HEK293 (cell line): ENCODE data around the gene GHRL.
A peak's percentile ranks its signal among the peaks of the same experiment; 100 is the strongest.

Experiments used
- CTCF ChIA-PET: fragments of 350-600 bp; formaldehyde crosslinking; extraction: SDS; loops from one replicate; lab custom pipeline; 2021; ENCODE audit warnings: antibody characterized with exemption; lab: Yijun Ruan, JAX
- POLR2A ChIA-PET: fragments of 300-600 bp; formaldehyde crosslinking; extraction: SDS; loops from one replicate; lab custom pipeline; 2020; ENCODE audit warnings: antibody characterized with exemption, inconsistent platforms; lab: Yijun Ruan, JAX
- H3K27ac ChIP-seq: fragments of 200-500 bp; sonication (Bioruptor generic); 2 replicates; pipeline ENCODE4 v1.5.1; 2014; ENCODE audit warnings: low read depth, low read length, control low read depth, inconsistent platforms; ENCODE audit errors: extremely low read depth
- H3K36me3 ChIP-seq, 2 experiments: fragments of 200-500 bp in 1 of 2; sonication (Bioruptor generic) in 1 of 2; 1 replicate in 1 of 2; 2 replicates in 1 of 2; pipeline ENCODE4 v1.5.1; 2014 to 2017; ENCODE audit warnings: inconsistent platforms in 2 of 2, low read length in 2 of 2; ENCODE audit not compliant: control insufficient read depth in 2 of 2, insufficient read depth in 1 of 2
- H3K4me1 ChIP-seq: fragments of 200-500 bp; sonication (Bioruptor generic); 2 replicates; pipeline ENCODE4 v1.5.1; 2014; ENCODE audit warnings: mild to moderate bottlenecking, low read length, inconsistent platforms; ENCODE audit not compliant: control insufficient read depth, insufficient read depth
- H3K4me3 ChIP-seq: 2 replicates; pipeline ENCODE4 v1.5.1; 2011; ENCODE audit warnings: low read depth, mild to moderate bottlenecking, control low read depth, low read length, moderate library complexity
- H3K9me3 ChIP-seq: fragments of 200-500 bp; sonication (Bioruptor generic); 2 replicates; pipeline ENCODE4 v1.5.1; 2014; ENCODE audit warnings: low read depth, low read length, inconsistent platforms; ENCODE audit not compliant: control insufficient read depth, insufficient read depth
- EGR2 ChIP-seq: fragments of 450-650 bp; formaldehyde crosslinking; IDR thresholded peaks from 2 replicates; pipeline ENCODE4 v1.5.1; 2016; ENCODE audit warnings: low read depth, missing biosample characterization, missing genetic modification characterization
- GLIS1 ChIP-seq: fragments of 450-650 bp; formaldehyde crosslinking; IDR thresholded peaks from 2 replicates; pipeline ENCODE4 v1.5.1; 2016; ENCODE audit warnings: missing biosample characterization, missing genetic modification characterization
- GLIS2 ChIP-seq: fragments of 450-650 bp; formaldehyde crosslinking; IDR thresholded peaks from 2 replicates; pipeline ENCODE4 v1.5.1; 2016; ENCODE audit warnings: missing biosample characterization, missing genetic modification characterization
- MEIS1 ChIP-seq: sonication (generic); formaldehyde crosslinking; IDR thresholded peaks from 2 replicates; pipeline ENCODE4 v1.8.1; 2022; ENCODE audit warnings: missing genetic modification reagents, mild to moderate bottlenecking, borderline replicate concordance
- SCRT1 ChIP-seq: fragments of 450-650 bp; formaldehyde crosslinking; IDR thresholded peaks from 2 replicates; pipeline ENCODE4 v1.5.1; 2016; ENCODE audit warnings: missing biosample characterization, missing genetic modification characterization, borderline replicate concordance
- SCRT2 ChIP-seq: fragments of 450-650 bp; formaldehyde crosslinking; IDR thresholded peaks from 2 replicates; pipeline ENCODE4 v1.5.1; 2016; ENCODE audit warnings: missing biosample characterization, missing genetic modification characterization
- SP2 ChIP-seq: fragments of 450-650 bp; formaldehyde crosslinking; IDR thresholded peaks from 2 replicates; pipeline ENCODE4 v1.5.1; 2016; ENCODE audit warnings: missing biosample characterization, missing genetic modification characterization
- YY1 ChIP-seq: fragments of 450-650 bp; formaldehyde crosslinking; IDR thresholded peaks from 2 replicates; pipeline ENCODE4 v1.5.1; 2018; ENCODE audit warnings: missing biosample characterization, missing genetic modification characterization
- ZBTB21 ChIP-seq: fragments of 450-650 bp; formaldehyde crosslinking; IDR thresholded peaks from 2 replicates; pipeline ENCODE4 v1.5.1; 2017; ENCODE audit warnings: missing biosample characterization, missing genetic modification characterization
- ZFHX2 ChIP-seq: fragments of 450-650 bp; formaldehyde crosslinking; conservative IDR thresholded peaks from 2 replicates; pipeline ENCODE4 v1.5.1; 2016; ENCODE audit warnings: missing biosample characterization, missing genetic modification characterization
- ZFP69B ChIP-seq: fragments of 450-650 bp; formaldehyde crosslinking; IDR thresholded peaks from 2 replicates; pipeline ENCODE4 v1.5.1; 2016; ENCODE audit warnings: missing biosample characterization, missing genetic modification characterization
- ZNF112 ChIP-seq: fragments of 450-650 bp; formaldehyde crosslinking; IDR thresholded peaks from 2 replicates; pipeline ENCODE4 v1.5.0; 2017; ENCODE audit warnings: missing biosample characterization, missing genetic modification characterization
- ZNF391 ChIP-seq: fragments of 450-650 bp; formaldehyde crosslinking; IDR thresholded peaks from 2 replicates; pipeline ENCODE4 v1.5.1; 2016; ENCODE audit warnings: low read depth, missing biosample characterization, missing genetic modification characterization, borderline replicate concordance
- ZNF394 ChIP-seq: fragments of 450-650 bp; formaldehyde crosslinking; IDR thresholded peaks from 2 replicates; pipeline ENCODE4 v1.5.1; 2016; ENCODE audit warnings: missing biosample characterization, missing genetic modification characterization, mild to moderate bottlenecking, moderate library complexity, borderline replicate concordance
- ZNF548 ChIP-seq: fragments of 450-650 bp; formaldehyde crosslinking; IDR thresholded peaks from 2 replicates; pipeline ENCODE4 v1.5.1; 2016; ENCODE audit warnings: missing biosample characterization, missing genetic modification characterization
- ZNF596 ChIP-seq: fragments of 450-650 bp; IDR thresholded peaks from 2 replicates; pipeline ENCODE4 v1.5.0; 2018; ENCODE audit warnings: missing biosample characterization, mild to moderate bottlenecking, missing genetic modification characterization, moderate library complexity
- ZNF600 ChIP-seq: fragments of 450-650 bp; formaldehyde crosslinking; IDR thresholded peaks from 2 replicates; pipeline ENCODE4 v1.5.1; 2016; ENCODE audit warnings: missing biosample characterization, missing genetic modification characterization
- ZNF629 ChIP-seq: fragments of 450-650 bp; formaldehyde crosslinking; IDR thresholded peaks from 2 replicates; pipeline ENCODE4 v1.5.1; 2017; ENCODE audit warnings: missing biosample characterization, missing genetic modification characterization
- ZNF777 ChIP-seq: fragments of 450-650 bp; formaldehyde crosslinking; IDR thresholded peaks from 2 replicates; pipeline ENCODE4 v1.5.1; 2017; ENCODE audit warnings: missing biosample characterization, missing genetic modification characterization, borderline replicate concordance
- ZSCAN23 ChIP-seq: fragments of 450-650 bp; formaldehyde crosslinking; IDR thresholded peaks from 2 replicates; pipeline ENCODE4 v1.5.1; 2016; ENCODE audit warnings: missing biosample characterization, missing genetic modification characterization
- TF ChIP-seq, protein P1 (sequence below): fragments of 450-650 bp; formaldehyde crosslinking; IDR thresholded peaks from 2 replicates; pipeline ENCODE4 v1.5.1; 2016; ENCODE audit warnings: missing biosample characterization, missing genetic modification characterization
- TF ChIP-seq, protein P2 (sequence below): fragments of 450-650 bp; formaldehyde crosslinking; IDR thresholded peaks from 2 replicates; pipeline ENCODE4 v1.5.1; 2017; ENCODE audit warnings: missing biosample characterization, missing genetic modification characterization
- TF ChIP-seq, protein P3 (sequence below): fragments of 450-650 bp; formaldehyde crosslinking; IDR thresholded peaks from 2 replicates; pipeline ENCODE4 v1.5.1; 2016; ENCODE audit warnings: missing biosample characterization, missing genetic modification characterization
- TF ChIP-seq, protein P4 (sequence below): fragments of 450-650 bp; formaldehyde crosslinking; IDR thresholded peaks from 2 replicates; pipeline ENCODE4 v1.5.1; 2016; ENCODE audit warnings: missing biosample characterization, missing genetic modification characterization
- TF ChIP-seq, protein P5 (sequence below): fragments of 450-650 bp; formaldehyde crosslinking; IDR thresholded peaks from 2 replicates; pipeline ENCODE4 v1.5.1; 2016; ENCODE audit warnings: missing biosample characterization, missing genetic modification characterization

The GHRL gene

DNA sequence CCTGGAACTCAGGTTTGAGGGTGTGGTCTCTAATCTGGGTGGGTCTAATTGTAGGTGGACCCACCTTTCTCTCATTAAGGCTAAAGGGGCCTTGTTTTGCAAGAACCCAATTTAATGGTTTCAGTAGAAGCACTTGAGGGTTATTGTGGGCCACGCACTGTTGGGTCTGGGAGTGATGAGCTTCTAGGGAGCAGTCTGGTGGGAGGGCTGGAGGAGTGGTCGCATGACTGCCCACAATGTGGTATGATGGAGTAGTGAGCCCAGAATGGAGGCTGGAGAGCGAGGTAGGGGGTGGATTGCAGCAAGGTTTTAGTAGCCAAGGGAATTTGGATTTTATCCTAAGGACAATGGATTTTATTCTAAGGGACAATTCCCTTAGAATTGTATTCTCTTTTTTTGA, 41.7 kb downstream of the GHRL start:
- no peaks in the 10 kb centered on the region for H3K9me3 ChIP-seq
- no peak overlapping the region for H3K4me3 ChIP-seq
- no peaks in the 10 kb centered on the region for H3K4me1 ChIP-seq
- ChIA-PET POLR2A (no interaction called here), CTCF (no interaction called here)
- no peak for TF ChIP-seq SCRT1 (tag by site-specific recombination)
- TF ChIP-seq ZFHX2 (tag by site-specific recombination), result peak; percentile 67
- no peak for TF ChIP-seq ZBTB21
- TF ChIP-seq EGR2 (tag by site-specific recombination), result peak; percentile 67; the same call in 1 of the 2 replicates
- no peak for TF ChIP-seq YY1 (tag by site-specific recombination)
- no peak for TF ChIP-seq MEIS1 (CRISPR knock-in tag)
- TF ChIP-seq ZNF596 (tag by site-specific recombination), result no peak
- no peak for TF ChIP-seq ZNF629 (tag by site-specific recombination)
- TF ChIP-seq SCRT2 (tag by site-specific recombination), result 0 out of 2 replicates have a peak, but pooled peaks have one; percentile 5
- TF ChIP-seq, protein P1, sequence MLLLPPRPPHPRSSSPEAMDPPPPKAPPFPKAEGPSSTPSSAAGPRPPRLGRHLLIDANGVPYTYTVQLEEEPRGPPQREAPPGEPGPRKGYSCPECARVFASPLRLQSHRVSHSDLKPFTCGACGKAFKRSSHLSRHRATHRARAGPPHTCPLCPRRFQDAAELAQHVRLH (tag by site-specific recombination), result no peak
- TF ChIP-seq, protein P2, sequence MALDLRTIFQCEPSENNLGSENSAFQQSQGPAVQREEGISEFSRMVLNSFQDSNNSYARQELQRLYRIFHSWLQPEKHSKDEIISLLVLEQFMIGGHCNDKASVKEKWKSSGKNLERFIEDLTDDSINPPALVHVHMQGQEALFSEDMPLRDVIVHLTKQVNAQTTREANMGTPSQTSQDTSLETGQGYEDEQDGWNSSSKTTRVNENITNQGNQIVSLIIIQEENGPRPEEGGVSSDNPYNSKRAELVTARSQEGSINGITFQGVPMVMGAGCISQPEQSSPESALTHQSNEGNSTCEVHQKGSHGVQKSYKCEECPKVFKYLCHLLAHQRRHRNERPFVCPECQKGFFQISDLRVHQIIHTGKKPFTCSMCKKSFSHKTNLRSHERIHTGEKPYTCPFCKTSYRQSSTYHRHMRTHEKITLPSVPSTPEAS, result no peak
- H3K27ac ChIP-seq, result no peak overlapping the region
- H3K36me3 ChIP-seq, result peaks cover 11 to 54% of the 10 kb centered on the region in 2 experiments; a peak in 2 of 3 replicates

DNA sequence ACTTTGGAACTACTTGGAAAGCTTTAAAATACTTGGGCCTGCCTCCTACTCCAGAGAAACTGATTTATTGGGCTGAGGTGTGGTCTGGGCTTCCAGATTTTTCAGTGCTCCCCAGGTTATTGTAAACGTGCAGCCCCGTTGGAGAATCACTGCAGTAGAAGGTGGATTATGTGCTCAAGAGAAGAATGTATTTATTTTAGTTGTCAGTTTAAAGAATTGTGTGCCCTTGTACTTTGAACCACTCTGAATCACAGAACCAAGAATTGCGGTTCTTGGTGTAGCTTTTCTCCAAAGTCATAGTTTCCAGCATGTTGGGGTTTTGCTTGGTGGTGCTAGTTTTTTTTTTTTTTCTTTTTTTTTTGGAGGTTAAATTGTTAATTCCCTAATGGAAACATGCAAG, 42.9 kb downstream of the GHRL start:
- Histone ChIP-seq H3K9me3 (no peaks in the 10 kb centered on the region), H3K4me3 (peak overlapping the region; percentile 81)
- TF ChIP-seq ZNF391 (tag by site-specific recombination), result no peak
- TF ChIP-seq, protein P3, sequence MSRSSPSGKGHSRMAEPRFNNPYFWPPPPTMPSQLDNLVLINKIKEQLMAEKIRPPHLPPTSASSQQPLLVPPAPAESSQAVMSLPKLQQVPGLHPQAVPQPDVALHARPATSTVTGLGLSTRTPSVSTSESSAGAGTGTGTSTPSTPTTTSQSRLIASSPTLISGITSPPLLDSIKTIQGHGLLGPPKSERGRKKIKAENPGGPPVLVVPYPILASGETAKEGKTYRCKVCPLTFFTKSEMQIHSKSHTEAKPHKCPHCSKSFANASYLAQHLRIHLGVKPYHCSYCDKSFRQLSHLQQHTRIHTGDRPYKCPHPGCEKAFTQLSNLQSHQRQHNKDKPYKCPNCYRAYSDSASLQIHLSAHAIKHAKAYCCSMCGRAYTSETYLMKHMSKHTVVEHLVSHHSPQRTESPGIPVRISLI (tag by site-specific recombination), result peak; percentile 54
- no peak for TF ChIP-seq ZSCAN23 (tag by site-specific recombination)
- TF ChIP-seq, all 188 proteins: peak for 1
- Histone ChIP-seq H3K27ac (no peak overlapping the region), H3K4me1 (no peaks in the 10 kb centered on the region), H3K36me3 (peaks cover 7 to 43% of the 10 kb centered on the region in 2 experiments; a peak in 2 of 3 replicates)
- ChIA-PET POLR2A (interaction anchor here (0.5 kb wide), 1 partner anchor 135 kb away, joined by 3 read pairs; no protein-coding TSS in a partner anchor), CTCF (interaction anchor here (0.6 to 1.0 kb wide), 3 partner anchors 84 to 450 kb away, joined by 3 to 7 read pairs (median 4); no protein-coding TSS in a partner anchor)

DNA sequence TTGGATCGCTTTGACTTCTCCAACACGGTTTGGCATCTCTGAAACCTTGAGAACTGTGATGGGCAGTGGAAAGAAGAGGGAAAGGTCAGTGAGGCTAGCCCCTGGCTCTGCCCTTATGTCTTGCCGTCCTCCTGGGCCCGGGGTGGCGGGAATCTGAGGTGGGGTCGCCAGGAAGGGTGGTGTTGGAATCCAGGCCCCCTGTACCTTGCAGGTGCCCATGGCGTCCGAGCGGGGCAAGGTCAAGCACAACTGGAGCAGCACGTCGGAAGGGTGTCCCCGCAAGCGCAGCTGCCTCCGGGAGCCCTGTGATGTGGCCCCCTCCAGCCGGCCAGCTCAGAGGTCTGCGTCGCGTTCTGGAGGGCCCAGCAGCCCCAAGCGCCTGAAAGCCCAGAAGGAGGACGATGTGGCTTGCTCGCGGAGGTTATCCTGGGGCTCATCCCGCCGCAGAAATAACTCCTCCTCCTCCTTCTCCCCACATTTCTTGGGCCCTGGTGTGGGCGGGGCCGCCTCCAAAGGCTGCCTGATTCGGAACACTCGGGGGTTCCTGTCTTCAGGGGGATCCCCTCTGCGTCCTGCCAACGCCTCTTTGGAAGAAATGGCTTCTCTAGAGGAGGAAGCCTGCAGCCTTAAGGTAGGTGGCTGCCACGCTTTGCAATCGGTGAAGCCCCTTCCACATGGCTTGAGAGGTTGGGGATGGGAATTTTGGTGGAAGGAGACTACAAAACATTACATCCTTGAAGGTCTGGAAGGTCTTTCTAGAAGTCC, 43.6 kb downstream of the GHRL start:
- Histone ChIP-seq H3K27ac (peak overlapping the region; percentile 74), H3K4me1 (no peaks in the 10 kb centered on the region), H3K36me3 (peaks cover 4 to 37% of the 10 kb centered on the region in 2 experiments; a peak in 2 of 3 replicates), H3K4me3 (peak overlapping the region; percentile 81), H3K9me3 (no peaks in the 10 kb centered on the region)
- POLR2A ChIA-PET, result interaction anchor here (1.4 to 1.5 kb wide), 3 partner anchors 12 to 72 kb away, joined by 4 to 5 read pairs (median 5); partner anchors contain the start of gene SEC13
- CTCF ChIA-PET, result interaction anchor here (0.7 to 1.0 kb wide), 3 partner anchors 14 to 449 kb away, joined by 3 to 7 read pairs (median 4); no protein-coding TSS in a partner anchor
- TF ChIP-seq ZNF112 (tag by site-specific recombination) (no peak), GLIS2 (tag by site-specific recombination) (peak; percentile 83), ZNF600 (tag by site-specific recombination) (peak; percentile 27; the same call in 1 of the 2 replicates), ZNF777 (tag by site-specific recombination) (peak; percentile 49; the same call in 1 of the 2 replicates), ZNF394 (tag by site-specific recombination) (0 out of 2 replicates have a peak, but pooled peaks have one; percentile 11), SP2 (tag by site-specific recombination) (peak; percentile 10; the same call in 1 of the 2 replicates), ZNF548 (no peak), ZFP69B (tag by site-specific recombination) (peak; percentile 30; the same call in 1 of the 2 replicates), ZFHX2 (tag by site-specific recombination) (peak; percentile 64), GLIS1 (no peak)
- TF ChIP-seq, protein P4, sequence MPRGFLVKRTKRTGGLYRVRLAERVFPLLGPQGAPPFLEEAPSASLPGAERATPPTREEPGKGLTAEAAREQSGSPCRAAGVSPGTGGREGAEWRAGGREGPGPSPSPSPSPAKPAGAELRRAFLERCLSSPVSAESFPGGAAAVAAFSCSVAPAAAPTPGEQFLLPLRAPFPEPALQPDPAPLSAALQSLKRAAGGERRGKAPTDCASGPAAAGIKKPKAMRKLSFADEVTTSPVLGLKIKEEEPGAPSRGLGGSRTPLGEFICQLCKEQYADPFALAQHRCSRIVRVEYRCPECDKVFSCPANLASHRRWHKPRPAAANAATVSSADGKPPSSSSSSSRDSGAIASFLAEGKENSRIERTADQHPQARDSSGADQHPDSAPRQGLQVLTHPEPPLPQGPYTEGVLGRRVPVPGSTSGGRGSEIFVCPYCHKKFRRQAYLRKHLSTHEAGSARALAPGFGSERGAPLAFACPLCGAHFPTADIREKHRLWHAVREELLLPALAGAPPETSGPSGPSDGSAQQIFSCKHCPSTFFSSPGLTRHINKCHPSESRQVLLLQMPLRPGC (tag by site-specific recombination), result 0 out of 2 replicates have a peak, but pooled peaks have one; percentile 17
- TF ChIP-seq, protein P5, sequence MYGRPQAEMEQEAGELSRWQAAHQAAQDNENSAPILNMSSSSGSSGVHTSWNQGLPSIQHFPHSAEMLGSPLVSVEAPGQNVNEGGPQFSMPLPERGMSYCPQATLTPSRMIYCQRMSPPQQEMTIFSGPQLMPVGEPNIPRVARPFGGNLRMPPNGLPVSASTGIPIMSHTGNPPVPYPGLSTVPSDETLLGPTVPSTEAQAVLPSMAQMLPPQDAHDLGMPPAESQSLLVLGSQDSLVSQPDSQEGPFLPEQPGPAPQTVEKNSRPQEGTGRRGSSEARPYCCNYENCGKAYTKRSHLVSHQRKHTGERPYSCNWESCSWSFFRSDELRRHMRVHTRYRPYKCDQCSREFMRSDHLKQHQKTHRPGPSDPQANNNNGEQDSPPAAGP (tag by site-specific recombination), result 0 out of 2 replicates have a peak, but pooled peaks have one; percentile 30
